ENCODE results near the gene PTGIR.

- TF ChIP-seq, protein P1, sequence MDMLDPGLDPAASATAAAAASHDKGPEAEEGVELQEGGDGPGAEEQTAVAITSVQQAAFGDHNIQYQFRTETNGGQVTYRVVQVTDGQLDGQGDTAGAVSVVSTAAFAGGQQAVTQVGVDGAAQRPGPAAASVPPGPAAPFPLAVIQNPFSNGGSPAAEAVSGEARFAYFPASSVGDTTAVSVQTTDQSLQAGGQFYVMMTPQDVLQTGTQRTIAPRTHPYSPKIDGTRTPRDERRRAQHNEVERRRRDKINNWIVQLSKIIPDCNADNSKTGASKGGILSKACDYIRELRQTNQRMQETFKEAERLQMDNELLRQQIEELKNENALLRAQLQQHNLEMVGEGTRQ (CRISPR knock-in tag; IDR thresholded peaks at IDR 0.05) = no peak
- TF ChIP-seq JUN (CRISPR knock-in tag; IDR thresholded peaks at IDR 0.05) = no peak
- TF ChIP-seq IRF2 (CRISPR knock-in tag; IDR thresholded peaks at IDR 0.05; ENCODE audit: borderline replicate concordance, low read depth) = no peak
- TF ChIP-seq, protein P2, sequence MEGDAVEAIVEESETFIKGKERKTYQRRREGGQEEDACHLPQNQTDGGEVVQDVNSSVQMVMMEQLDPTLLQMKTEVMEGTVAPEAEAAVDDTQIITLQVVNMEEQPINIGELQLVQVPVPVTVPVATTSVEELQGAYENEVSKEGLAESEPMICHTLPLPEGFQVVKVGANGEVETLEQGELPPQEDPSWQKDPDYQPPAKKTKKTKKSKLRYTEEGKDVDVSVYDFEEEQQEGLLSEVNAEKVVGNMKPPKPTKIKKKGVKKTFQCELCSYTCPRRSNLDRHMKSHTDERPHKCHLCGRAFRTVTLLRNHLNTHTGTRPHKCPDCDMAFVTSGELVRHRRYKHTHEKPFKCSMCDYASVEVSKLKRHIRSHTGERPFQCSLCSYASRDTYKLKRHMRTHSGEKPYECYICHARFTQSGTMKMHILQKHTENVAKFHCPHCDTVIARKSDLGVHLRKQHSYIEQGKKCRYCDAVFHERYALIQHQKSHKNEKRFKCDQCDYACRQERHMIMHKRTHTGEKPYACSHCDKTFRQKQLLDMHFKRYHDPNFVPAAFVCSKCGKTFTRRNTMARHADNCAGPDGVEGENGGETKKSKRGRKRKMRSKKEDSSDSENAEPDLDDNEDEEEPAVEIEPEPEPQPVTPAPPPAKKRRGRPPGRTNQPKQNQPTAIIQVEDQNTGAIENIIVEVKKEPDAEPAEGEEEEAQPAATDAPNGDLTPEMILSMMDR (IDR thresholded peaks at IDR 0.05) = no peak
- TF ChIP-seq ZNF138 (CRISPR knock-in tag; conservative IDR thresholded peaks at IDR 0.05) = no peak
- no peak for TF ChIP-seq ZNF121 (CRISPR knock-in tag; IDR thresholded peaks at IDR 0.05)
- no peak for TF ChIP-seq ELF4 (CRISPR knock-in tag; IDR thresholded peaks at IDR 0.05; ENCODE audit: low read depth)
- TF ChIP-seq, protein P3, sequence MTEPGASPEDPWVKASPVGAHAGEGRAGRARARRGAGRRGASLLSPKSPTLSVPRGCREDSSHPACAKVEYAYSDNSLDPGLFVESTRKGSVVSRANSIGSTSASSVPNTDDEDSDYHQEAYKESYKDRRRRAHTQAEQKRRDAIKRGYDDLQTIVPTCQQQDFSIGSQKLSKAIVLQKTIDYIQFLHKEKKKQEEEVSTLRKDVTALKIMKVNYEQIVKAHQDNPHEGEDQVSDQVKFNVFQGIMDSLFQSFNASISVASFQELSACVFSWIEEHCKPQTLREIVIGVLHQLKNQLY (CRISPR knock-in tag; IDR thresholded peaks at IDR 0.05) = no peak
These were observed 18.9 kb downstream of the PTGIR start for GRCh38 chr19:46606019-46606418.
